HEK293T (cell line): Measurements from ENCODE around the gene PTPRZ1.

Experiments used
- ARNT ChIP-seq: fragments of 450-650 bp; IDR thresholded peaks from 2 replicates; pipeline ENCODE4 v1.6.1; 2017; ENCODE audit warnings: mild to moderate bottlenecking
- BHLHE40 ChIP-seq: fragments of 450-650 bp; IDR thresholded peaks from 2 replicates; pipeline ENCODE4 v1.6.1; 2016; ENCODE audit warnings: mild to moderate bottlenecking, moderate library complexity, borderline replicate concordance
- CTBP1 ChIP-seq: fragments of 450-650 bp; IDR thresholded peaks from 2 replicates; pipeline ENCODE4 v1.6.1; 2016; ENCODE audit warnings: borderline replicate concordance
- ELF4 ChIP-seq: fragments of 450-650 bp; IDR thresholded peaks from 2 replicates; pipeline ENCODE4 v1.6.1; 2017; ENCODE audit warnings: antibody characterized with exemption
- FOXM1 ChIP-seq: fragments of 450-650 bp; IDR thresholded peaks from 2 replicates; pipeline ENCODE4 v1.6.1; 2017; ENCODE audit warnings: mild to moderate bottlenecking, borderline replicate concordance

- TF ChIP-seq ELF4 (no peak), CTBP1 (no peak), BHLHE40 (no peak), ARNT (no peak), FOXM1 (no peak)
Measured at GRCh38 chr7:122092964-122093797, 220.2 kb downstream of the PTPRZ1 start.
